Measurements from ENCODE around the gene TES. TPM values are rescaled to one million over a fixed set of nuclear protein-coding genes. Genes with fewer than 3 reads are reported as not detected.

TES gene
- total RNA-seq, 1 donor from 2014 or later, result 232 TPM

GRCh38 chr7:116218747-116219146 lies 8.4 kb downstream of the TES start:
- Mint-ChIP-seq H3K4me1 (ENCODE audit: unreplicated experiment) (peaks cover 84% of the 10 kb centered on the region), H3K9me3 (ENCODE audit: unreplicated experiment) (no peaks in the 10 kb centered on the region), H3K36me3 (ENCODE audit: unreplicated experiment) (peaks cover 5% of the 10 kb centered on the region), H3K27ac (ENCODE audit: unreplicated experiment) (peak overlapping the region; percentile 91), H3K4me3 (ENCODE audit: unreplicated experiment) (no peak overlapping the region), H3K27me3 (ENCODE audit: unreplicated experiment) (no peaks in the 10 kb centered on the region)
- no peak for TF ChIP-seq CTCF (IDR thresholded peaks at IDR 0.05)
- no peak for DNase-seq (ENCODE audit: extremely low spot score, unreplicated experiment)

- TF ChIP-seq CTCF (IDR thresholded peaks at IDR 0.05), result no peak
- Mint-ChIP-seq H3K4me1 (ENCODE audit: unreplicated experiment) (peaks cover 85% of the 10 kb centered on the region), H3K9me3 (ENCODE audit: unreplicated experiment) (no peaks in the 10 kb centered on the region), H3K36me3 (ENCODE audit: unreplicated experiment) (peaks cover 5% of the 10 kb centered on the region), H3K27ac (ENCODE audit: unreplicated experiment) (peak overlapping the region; percentile 54), H3K4me3 (ENCODE audit: unreplicated experiment) (no peak overlapping the region), H3K27me3 (ENCODE audit: unreplicated experiment) (no peaks in the 10 kb centered on the region)
- no peak for DNase-seq (ENCODE audit: extremely low spot score, unreplicated experiment)
Measured at GRCh38 chr7:116219288-116219687, 8.9 kb downstream of the TES start.

GRCh38 chr7:116219834-116220233 lies 9.5 kb downstream of the TES start:
- Mint-ChIP-seq H3K9me3 (ENCODE audit: unreplicated experiment) (no peaks in the 10 kb centered on the region), H3K4me1 (ENCODE audit: unreplicated experiment) (peaks cover 85% of the 10 kb centered on the region), H3K4me3 (ENCODE audit: unreplicated experiment) (no peak overlapping the region), H3K36me3 (ENCODE audit: unreplicated experiment) (peaks cover 5% of the 10 kb centered on the region), H3K27me3 (ENCODE audit: unreplicated experiment) (no peaks in the 10 kb centered on the region), H3K27ac (ENCODE audit: unreplicated experiment) (peak overlapping the region; percentile 54)
- no peak for TF ChIP-seq CTCF (IDR thresholded peaks at IDR 0.05)
- no peak for DNase-seq (ENCODE audit: extremely low spot score, unreplicated experiment)

- Mint-ChIP-seq H3K27me3 (ENCODE audit: unreplicated experiment) (no peaks in the 10 kb centered on the region), H3K4me3 (ENCODE audit: unreplicated experiment) (no peak overlapping the region), H3K9me3 (ENCODE audit: unreplicated experiment) (no peaks in the 10 kb centered on the region), H3K36me3 (ENCODE audit: unreplicated experiment) (peaks cover 5% of the 10 kb centered on the region), H3K27ac (ENCODE audit: unreplicated experiment) (peak overlapping the region; percentile 62), H3K4me1 (ENCODE audit: unreplicated experiment) (peaks cover 86% of the 10 kb centered on the region)
- no peak for TF ChIP-seq CTCF (IDR thresholded peaks at IDR 0.05)
- DNase-seq (ENCODE audit: extremely low spot score, unreplicated experiment), result no peak
Measured at GRCh38 chr7:116222501-116222900, 12.2 kb downstream of the TES start.

GRCh38 chr7:116223588-116223987 lies 13.2 kb downstream of the TES start:
- no peak for DNase-seq (ENCODE audit: extremely low spot score, unreplicated experiment)
- Mint-ChIP-seq H3K27me3 (ENCODE audit: unreplicated experiment) (no peaks in the 10 kb centered on the region), H3K27ac (ENCODE audit: unreplicated experiment) (peak overlapping the region; percentile 83), H3K4me3 (ENCODE audit: unreplicated experiment) (no peak overlapping the region), H3K36me3 (ENCODE audit: unreplicated experiment) (peaks cover 5% of the 10 kb centered on the region), H3K4me1 (ENCODE audit: unreplicated experiment) (peaks cover 86% of the 10 kb centered on the region), H3K9me3 (ENCODE audit: unreplicated experiment) (no peaks in the 10 kb centered on the region)
- TF ChIP-seq CTCF (IDR thresholded peaks at IDR 0.05), result no peak
